Calu3 (cell line): ENCODE data around the gene MAP3K8. TPM values are rescaled to one million over a fixed set of nuclear protein-coding genes. Genes with fewer than 3 reads are reported as not detected.
A peak's percentile ranks its signal among the peaks of the same experiment; 100 is the strongest.
"Not testable (repeated sequence)": the region's sequence is repeated elsewhere in the genome, so short reads cannot be mapped to it uniquely, and the experiment has no call there.

Source experiments
- BruUV-seq: library from RNA; stranded (reverse); fragments of 400-500 nt; replicated peaks from 2 replicates; lab custom pipeline; 2021; lab: Mats Ljungman, UMichigan
- CTCF ChIA-PET: fragments of 300-600 bp; sonication (Branson Sonifier 250); formaldehyde crosslinking; loops from one replicate; lab custom pipeline; 2022; ENCODE audit warnings: antibody characterized with exemption; lab: Charles Lee
- DNase-seq: peaks from one replicate; pipeline ENCODE4 v3.0.0; 2022
- H3K27ac Mint-ChIP-seq: one replicate; pipeline ENCODE4 v1.8.0; 2022; ENCODE audit warnings: mixed read lengths; ENCODE audit not compliant: unreplicated experiment
- H3K27me3 Mint-ChIP-seq: one replicate; pipeline ENCODE4 v1.8.0; 2022; ENCODE audit warnings: mixed read lengths; ENCODE audit not compliant: unreplicated experiment
- H3K36me3 Mint-ChIP-seq: one replicate; pipeline ENCODE4 v1.8.0; 2022; ENCODE audit warnings: mild to moderate bottlenecking, moderate library complexity, mixed read lengths; ENCODE audit not compliant: insufficient read depth, unreplicated experiment
- H3K4me1 Mint-ChIP-seq: one replicate; pipeline ENCODE4 v1.8.0; 2022; ENCODE audit warnings: mild to moderate bottlenecking, low read depth, mixed read lengths; ENCODE audit not compliant: unreplicated experiment
- H3K4me3 Mint-ChIP-seq: one replicate; pipeline ENCODE4 v1.8.0; 2022; ENCODE audit warnings: mild to moderate bottlenecking, low read depth, moderate library complexity, mixed read lengths; ENCODE audit not compliant: unreplicated experiment
- H3K9me3 Mint-ChIP-seq: one replicate; pipeline ENCODE4 v1.8.0; 2022; ENCODE audit warnings: low read depth, mixed read lengths; ENCODE audit not compliant: unreplicated experiment
- CTCF ChIP-seq: fragments of 200-600 bp; IDR thresholded peaks from one replicate; pipeline ENCODE4 v1.8.0; 2022; ENCODE audit warnings: antibody characterized with exemption; ENCODE audit not compliant: unreplicated experiment
- intact Hi-C: fragments of 100-400 bp; cut with micrococcal nuclease; formaldehyde crosslinking; loops from one replicate; pipeline ENCODE4 v1.10.0; 2022; ENCODE audit not compliant: unreplicated experiment
- total RNA-seq: library from RNA; stranded (reverse); gene quantifications from 2 replicates; pipeline ENCODE4 v1.2.3, GENCODE V29; 2022

The MAP3K8 gene
- total RNA-seq, 1 experiment from 2014 or later: 20.6 TPM

- CTCF ChIA-PET: interaction anchor here (0.6 kb wide), 2 partner anchors 583 to 1771 kb away, joined by 3 to 7 read pairs; no protein-coding TSS in a partner anchor
- TF ChIP-seq CTCF: no peak
- no peak for DNase-seq
- no peaks in the 10 kb centered on the region for H3K9me3 Mint-ChIP-seq
- intact Hi-C loops: no loop called here
- no peaks in the 10 kb centered on the region for H3K36me3 Mint-ChIP-seq
- no peaks in the 10 kb centered on the region for H3K27me3 Mint-ChIP-seq
- H3K4me1 Mint-ChIP-seq: peaks cover 6% of the 10 kb centered on the region
- H3K4me3 Mint-ChIP-seq: no peak overlapping the region
- H3K27ac Mint-ChIP-seq: no peak overlapping the region
- BruUV-seq: no TSS peak
Observed at GRCh38 chr10:30476511-30477155, 42.6 kb downstream of the MAP3K8 start.

GRCh38 chr10:30479513-30479912, 45.5 kb downstream of the MAP3K8 start:
- H3K27ac Mint-ChIP-seq, H3K4me3 Mint-ChIP-seq, BruUV-seq, DNase-seq, H3K9me3 Mint-ChIP-seq, H3K36me3 Mint-ChIP-seq, intact Hi-C loops, H3K27me3 Mint-ChIP-seq: not testable (repeated sequence)
- CTCF ChIA-PET: interaction anchor here (0.6 kb wide), 1 partner anchor 70 kb away, joined by 5 read pairs; no protein-coding TSS in a partner anchor
- H3K4me1 Mint-ChIP-seq: peaks cover 14% of the 10 kb centered on the region

- Mint-ChIP-seq H3K4me3 (peak overlapping the region; percentile 57), H3K4me1 (peaks cover 14% of the 10 kb centered on the region), H3K27me3 (no peaks in the 10 kb centered on the region), H3K36me3 (peaks cover 6% of the 10 kb centered on the region), H3K27ac (peak overlapping the region; percentile 35), H3K9me3 (no peaks in the 10 kb centered on the region)
- no peak for DNase-seq
- intact Hi-C loops: no loop called here
- no TSS peak for BruUV-seq
- no peak for TF ChIP-seq CTCF
- CTCF ChIA-PET: no interaction called here
Observed at GRCh38 chr10:30481603-30482002, 47.6 kb downstream of the MAP3K8 start.

- no peak for TF ChIP-seq CTCF
- Mint-ChIP-seq H3K27me3 (no peaks in the 10 kb centered on the region), H3K9me3 (no peaks in the 10 kb centered on the region), H3K36me3 (no peaks in the 10 kb centered on the region), H3K4me1 (peaks cover 14% of the 10 kb centered on the region), H3K27ac (no peak overlapping the region), H3K4me3 (no peak overlapping the region)
- intact Hi-C loops: no loop called here
- BruUV-seq: no TSS peak
- DNase-seq: no peak
- CTCF ChIA-PET: no interaction called here
Observed at GRCh38 chr10:30488316-30488715, 54.3 kb downstream of the MAP3K8 start.

- CTCF ChIA-PET: no interaction called here
- H3K36me3 Mint-ChIP-seq: no peaks in the 10 kb centered on the region
- H3K9me3 Mint-ChIP-seq: no peaks in the 10 kb centered on the region
- DNase-seq: no peak
- no peak overlapping the region for H3K4me3 Mint-ChIP-seq
- H3K27ac Mint-ChIP-seq: no peak overlapping the region
- peaks cover 24% of the 10 kb centered on the region for H3K4me1 Mint-ChIP-seq
- intact Hi-C loops: no loop called here
- H3K27me3 Mint-ChIP-seq: no peaks in the 10 kb centered on the region
- TF ChIP-seq CTCF: no peak
- no TSS peak for BruUV-seq
Observed at GRCh38 chr10:30489346-30489745, 55.4 kb downstream of the MAP3K8 start.
